CD4-positive, alpha-beta T cell (primary cell): ENCODE results near the gene ANO10. TPM values are rescaled to one million over a fixed set of nuclear protein-coding genes. Genes with fewer than 3 reads are reported as not detected.
"Not testable (repeated sequence)": the region's sequence is repeated elsewhere in the genome, so short reads cannot be mapped to it uniquely, and the experiment has no call there.

Source experiments
- ATAC-seq: fragments of 200-7000 bp; cut with Tn5 transposase; one replicate; pipeline ENCODE4 v1.10.0; 2022; ENCODE audit warnings: mild to moderate bottlenecking; ENCODE audit not compliant: poor library complexity
- CTCF ChIA-PET: fragments of 350-600 bp; sonication (Branson Sonifier 250); formaldehyde crosslinking; loops from one replicate; lab custom pipeline; 2021; ENCODE audit warnings: antibody characterized with exemption, inconsistent platforms; lab: Charles Lee
- POLR2A ChIA-PET: fragments of 350-600 bp; sonication (Branson Sonifier 250); formaldehyde crosslinking; loops from one replicate; lab custom pipeline; 2021; ENCODE audit warnings: antibody characterized with exemption, inconsistent platforms; lab: Charles Lee
- DNase-seq, 14 experiments: peaks; one replicate each; pipeline ENCODE4 v3.0.0-alpha.2; 2013 to 2020; ENCODE audit warnings: mixed read lengths in 2 of 14
- H3K27ac ChIP-seq, 2 donors: one replicate each; pipeline versions ENCODE4 v1.5.1 to v1.7.0; 2013; ENCODE audit warnings: low read length in 2 of 2, low read depth in 1 of 2, mild to moderate bottlenecking in 1 of 2
- H3K27me3 ChIP-seq, 2 experiments: 1 replicate in 1 of 2; 2 replicates in 1 of 2; pipeline versions ENCODE4 v1.6.1 to v1.7.0; 2013; ENCODE audit warnings: low read length in 2 of 2, control low read depth in 1 of 2, mild to moderate bottlenecking in 1 of 2, moderate library complexity in 1 of 2; ENCODE audit not compliant: insufficient read depth in 2 of 2, control insufficient read depth in 1 of 2
- H3K36me3 ChIP-seq: one replicate; pipeline ENCODE4 v1.6.1; 2013; ENCODE audit warnings: low read length, control low read depth; ENCODE audit not compliant: insufficient read depth
- H3K4me1 ChIP-seq: one replicate; pipeline ENCODE4 v1.6.1; 2013; ENCODE audit warnings: low read length, control low read depth; ENCODE audit not compliant: insufficient read depth
- H3K4me3 ChIP-seq: one replicate; pipeline ENCODE4 v1.5.1; 2013; ENCODE audit warnings: mild to moderate bottlenecking, low read length, moderate library complexity
- H3K9me3 ChIP-seq, 2 experiments: 1 replicate in 1 of 2; 2 replicates in 1 of 2; pipeline versions ENCODE4 v1.6.1 to v1.7.0; 2013; ENCODE audit warnings: low read length in 2 of 2, mild to moderate bottlenecking in 2 of 2, control low read depth in 1 of 2, moderate library complexity in 1 of 2; ENCODE audit not compliant: control insufficient read depth in 1 of 2, insufficient read depth in 1 of 2
- H3K27ac Mint-ChIP-seq: one replicate; pipeline ENCODE4 v1.8.0; 2020; ENCODE audit warnings: mixed read lengths
- H3K27me3 Mint-ChIP-seq: one replicate; pipeline ENCODE4 v1.8.0; 2021; ENCODE audit warnings: mixed read lengths
- H3K36me3 Mint-ChIP-seq: one replicate; pipeline ENCODE4 v1.8.0; 2021; ENCODE audit warnings: low read depth, mixed read lengths
- H3K4me1 Mint-ChIP-seq: one replicate; pipeline ENCODE4 v1.8.0; 2021; ENCODE audit warnings: low read depth, mixed read lengths
- H3K4me3 Mint-ChIP-seq: one replicate; pipeline ENCODE4 v1.8.0; 2020; ENCODE audit warnings: mild to moderate bottlenecking, mixed read lengths
- H3K9me3 Mint-ChIP-seq: one replicate; pipeline ENCODE4 v1.8.0; 2020; ENCODE audit warnings: mixed read lengths
- intact Hi-C, 2 experiments: fragments of 100-400 bp; cut with DNase I in 1 of 2; cut with micrococcal nuclease in 1 of 2; formaldehyde crosslinking; loops; one replicate each; pipeline versions ENCODE4 v1.15.1 to v1.9.0; 2023 to 2025; cut with DNase I, micrococcal nuclease
- total RNA-seq, 174 experiments: library from RNA in 2 of 174; stranded (reverse) in 2 of 174; gene quantifications; one replicate each; pipeline ENCODE4 v1.2.3 and lab custom pipeline; 2021 to 2026
- TF ChIP-seq, protein P1 (sequence below): fragments of 200-600 bp; IDR thresholded peaks from one replicate; pipeline ENCODE4 v1.8.0; 2022; ENCODE audit warnings: antibody characterized with exemption, mild to moderate bottlenecking

ANO10 gene
- total RNA-seq, 2 experiments from 2014 or later = 6.9 to 8.0 TPM

DNA sequence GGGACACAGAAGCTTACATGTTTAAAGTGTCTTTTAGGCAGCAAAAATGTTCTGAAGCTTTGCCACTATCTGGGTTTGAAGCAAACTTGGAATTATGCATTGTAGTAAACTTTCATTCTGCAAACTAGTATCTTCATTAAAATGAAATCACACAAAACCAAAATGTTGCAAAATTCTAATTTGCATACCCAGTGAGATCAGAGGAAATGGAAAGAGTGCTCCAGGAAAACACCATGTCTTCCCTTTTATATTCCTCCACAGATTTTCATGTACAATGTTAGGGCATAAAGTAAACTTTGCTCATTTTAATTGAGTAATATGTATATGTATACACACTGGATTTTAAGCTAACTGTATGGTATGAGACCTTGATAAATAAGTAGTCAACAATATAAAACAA lies 23.9 kb downstream of the ANO10 start:
- no peak for DNase-seq
- H3K9me3 Mint-ChIP-seq = no peaks in the 10 kb centered on the region
- H3K27me3 Mint-ChIP-seq = no peaks in the 10 kb centered on the region
- H3K9me3 ChIP-seq = no peaks in the 10 kb centered on the region
- POLR2A ChIA-PET = interaction anchor here (0.7 kb wide), 1 partner anchor 326 kb away, joined by 3 read pairs; no protein-coding TSS in a partner anchor
- intact Hi-C loops = no loop called here
- peaks cover 60% of the 10 kb centered on the region for H3K36me3 Mint-ChIP-seq
- H3K4me1 Mint-ChIP-seq = no peaks in the 10 kb centered on the region
- CTCF ChIA-PET = no interaction called here
- no peaks in the 10 kb centered on the region for H3K4me1 ChIP-seq
- H3K36me3 ChIP-seq = no peaks in the 10 kb centered on the region
- no peaks in the 10 kb centered on the region for H3K27me3 ChIP-seq
- H3K27ac ChIP-seq = no peak overlapping the region
- no peak for ATAC-seq
- TF ChIP-seq, protein P1, sequence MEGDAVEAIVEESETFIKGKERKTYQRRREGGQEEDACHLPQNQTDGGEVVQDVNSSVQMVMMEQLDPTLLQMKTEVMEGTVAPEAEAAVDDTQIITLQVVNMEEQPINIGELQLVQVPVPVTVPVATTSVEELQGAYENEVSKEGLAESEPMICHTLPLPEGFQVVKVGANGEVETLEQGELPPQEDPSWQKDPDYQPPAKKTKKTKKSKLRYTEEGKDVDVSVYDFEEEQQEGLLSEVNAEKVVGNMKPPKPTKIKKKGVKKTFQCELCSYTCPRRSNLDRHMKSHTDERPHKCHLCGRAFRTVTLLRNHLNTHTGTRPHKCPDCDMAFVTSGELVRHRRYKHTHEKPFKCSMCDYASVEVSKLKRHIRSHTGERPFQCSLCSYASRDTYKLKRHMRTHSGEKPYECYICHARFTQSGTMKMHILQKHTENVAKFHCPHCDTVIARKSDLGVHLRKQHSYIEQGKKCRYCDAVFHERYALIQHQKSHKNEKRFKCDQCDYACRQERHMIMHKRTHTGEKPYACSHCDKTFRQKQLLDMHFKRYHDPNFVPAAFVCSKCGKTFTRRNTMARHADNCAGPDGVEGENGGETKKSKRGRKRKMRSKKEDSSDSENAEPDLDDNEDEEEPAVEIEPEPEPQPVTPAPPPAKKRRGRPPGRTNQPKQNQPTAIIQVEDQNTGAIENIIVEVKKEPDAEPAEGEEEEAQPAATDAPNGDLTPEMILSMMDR = no peak
- H3K27ac Mint-ChIP-seq = no peak overlapping the region
- H3K4me3 Mint-ChIP-seq = no peak overlapping the region
- H3K4me3 ChIP-seq = no peak overlapping the region

DNA sequence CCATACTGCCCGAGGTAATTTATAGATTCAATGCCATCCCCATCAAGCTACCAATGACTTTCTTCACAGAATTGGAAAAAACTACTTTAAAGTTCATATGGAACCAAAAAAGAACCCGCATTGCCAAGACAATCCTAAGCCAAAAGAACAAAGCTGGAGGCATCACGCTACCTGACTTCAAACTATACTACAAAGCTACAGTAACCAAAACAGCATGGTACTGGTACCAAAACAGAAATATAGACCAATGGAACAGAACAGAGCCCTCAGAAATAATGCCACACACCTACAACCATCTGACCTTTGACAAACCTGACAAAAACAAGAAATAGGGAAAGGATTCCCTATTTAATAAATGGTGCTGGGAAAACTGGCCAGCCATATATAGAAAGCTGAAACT lies 25.6 kb downstream of the ANO10 start:
- H3K4me3 ChIP-seq, H3K27me3 Mint-ChIP-seq, H3K27ac Mint-ChIP-seq, intact Hi-C loops, POLR2A ChIA-PET, DNase-seq, H3K27me3 ChIP-seq, H3K4me1 Mint-ChIP-seq, CTCF ChIA-PET, H3K27ac ChIP-seq, ATAC-seq, H3K9me3 ChIP-seq, H3K9me3 Mint-ChIP-seq, H3K4me1 ChIP-seq, H3K36me3 ChIP-seq, H3K4me3 Mint-ChIP-seq: not testable (repeated sequence)
- H3K36me3 Mint-ChIP-seq = peaks cover 61% of the 10 kb centered on the region

DNA sequence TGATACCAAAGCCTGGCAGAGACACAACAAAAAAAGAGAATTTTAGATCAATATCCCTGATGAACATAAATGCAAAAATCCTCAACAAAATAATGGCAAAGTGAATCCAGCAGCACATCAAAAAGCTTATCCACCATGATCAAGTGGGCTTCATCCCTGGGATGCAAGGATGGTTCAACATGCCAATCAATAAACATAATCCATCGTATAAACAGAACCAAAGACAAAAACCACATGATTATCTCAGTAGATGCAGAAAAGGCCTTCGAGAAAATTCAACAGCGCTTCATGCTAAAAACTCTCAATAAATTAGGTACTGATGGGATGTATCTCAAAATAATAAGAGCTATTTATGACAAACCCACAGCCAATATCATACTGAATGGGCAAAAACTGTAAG lies 26.5 kb downstream of the ANO10 start:
- H3K4me1 Mint-ChIP-seq, H3K27ac ChIP-seq, H3K27me3 ChIP-seq, H3K27me3 Mint-ChIP-seq, H3K9me3 Mint-ChIP-seq, CTCF ChIA-PET, H3K4me3 Mint-ChIP-seq, H3K36me3 ChIP-seq, H3K4me1 ChIP-seq, POLR2A ChIA-PET, ATAC-seq, DNase-seq, H3K4me3 ChIP-seq, H3K27ac Mint-ChIP-seq, intact Hi-C loops: not testable (repeated sequence)
- H3K36me3 Mint-ChIP-seq = peaks cover 70% of the 10 kb centered on the region
- peaks cover 0 to 11% of the 10 kb centered on the region in 2 experiments for H3K9me3 ChIP-seq

DNA sequence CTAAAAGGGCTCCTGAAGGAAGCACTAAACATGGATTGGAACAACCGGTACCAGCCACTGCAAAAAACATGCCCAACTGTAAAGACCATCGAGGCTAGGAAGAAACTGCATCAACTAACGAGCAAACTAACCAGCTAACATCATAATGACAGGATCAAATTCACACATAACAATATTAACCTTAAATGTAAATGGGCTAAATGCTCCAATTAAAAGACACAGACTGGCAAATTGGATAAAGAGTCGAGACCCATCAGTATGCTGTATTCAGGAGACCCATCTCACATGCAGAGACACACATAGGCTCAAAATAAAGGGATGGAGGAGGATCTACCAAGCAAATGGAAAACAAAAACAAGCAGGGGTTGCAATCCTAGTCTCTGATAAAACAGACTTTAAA lies 28.2 kb downstream of the ANO10 start:
- H3K27ac ChIP-seq, H3K27me3 ChIP-seq, CTCF ChIA-PET, H3K9me3 Mint-ChIP-seq, DNase-seq, H3K27me3 Mint-ChIP-seq, ATAC-seq, H3K4me3 Mint-ChIP-seq, H3K4me1 ChIP-seq, H3K36me3 ChIP-seq, H3K4me1 Mint-ChIP-seq, H3K4me3 ChIP-seq, intact Hi-C loops, H3K27ac Mint-ChIP-seq, POLR2A ChIA-PET: not testable (repeated sequence)
- H3K9me3 ChIP-seq = peaks cover 0 to 11% of the 10 kb centered on the region in 2 experiments
- H3K36me3 Mint-ChIP-seq = peaks cover 73% of the 10 kb centered on the region

DNA sequence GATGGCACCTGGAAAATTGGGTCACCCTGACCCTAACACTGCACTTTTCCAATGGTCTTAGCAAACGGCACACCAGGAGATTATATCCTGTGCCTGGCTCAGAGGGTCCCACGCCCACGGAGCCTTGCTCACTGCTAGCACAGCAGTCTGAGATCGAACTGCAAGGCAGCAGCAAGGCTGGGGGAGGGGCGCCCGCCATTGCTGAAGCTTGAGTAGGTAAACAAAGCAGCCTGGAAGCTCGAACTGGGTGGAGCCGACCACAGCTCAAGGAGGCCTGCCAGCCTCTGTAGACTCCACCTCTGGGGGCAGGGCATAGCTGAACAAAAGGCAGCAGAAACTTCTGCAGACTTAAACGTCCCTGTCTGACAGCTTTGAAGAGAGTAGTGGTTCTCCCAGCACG lies 29.9 kb downstream of the ANO10 start:
- H3K4me3 Mint-ChIP-seq, H3K36me3 ChIP-seq, POLR2A ChIA-PET, DNase-seq, H3K27me3 ChIP-seq, intact Hi-C loops, H3K27me3 Mint-ChIP-seq, H3K9me3 Mint-ChIP-seq, H3K27ac Mint-ChIP-seq, ATAC-seq, H3K4me1 ChIP-seq, H3K4me1 Mint-ChIP-seq, CTCF ChIA-PET, H3K27ac ChIP-seq, H3K4me3 ChIP-seq: not testable (repeated sequence)
- peaks cover 61% of the 10 kb centered on the region for H3K36me3 Mint-ChIP-seq
- peaks cover 0 to 11% of the 10 kb centered on the region in 2 experiments for H3K9me3 ChIP-seq
